Osteoblast (primary cell): ENCODE measurements around the gene AP1M2. TPM values are rescaled to one million over a fixed set of nuclear protein-coding genes. Genes with fewer than 3 reads are reported as not detected.
A peak's percentile ranks its signal among the peaks of the same experiment; 100 is the strongest.

ENCODE experiments used
- DNase-seq: peaks from one replicate; pipeline ENCODE4 v3.0.0; 2011; ENCODE audit warnings: low spot score, mixed read lengths; ENCODE audit not compliant: insufficient read length; ENCODE audit errors: missing footprints
- H2AFZ ChIP-seq: 2 replicates; pipeline ENCODE4 v1.6.0; 2011; ENCODE audit warnings: mild to moderate bottlenecking, low read length
- H3K27ac ChIP-seq: 2 replicates; pipeline ENCODE4 v1.5.1; 2011; ENCODE audit warnings: mild to moderate bottlenecking, low read depth, low read length, moderate library complexity
- H3K27me3 ChIP-seq: 2 replicates; pipeline ENCODE4 v1.6.0; 2012; ENCODE audit warnings: mild to moderate bottlenecking, control low read depth, inconsistent platforms, low read length, moderate library complexity; ENCODE audit not compliant: insufficient read depth
- H3K36me3 ChIP-seq: 2 replicates; pipeline ENCODE4 v1.5.1; 2011; ENCODE audit warnings: mild to moderate bottlenecking, low read length, control low read depth, moderate library complexity; ENCODE audit not compliant: insufficient read depth
- H3K4me1 ChIP-seq: 2 replicates; pipeline ENCODE4 v1.5.1; 2011; ENCODE audit warnings: mild to moderate bottlenecking, low read length, control low read depth, moderate library complexity; ENCODE audit not compliant: insufficient read depth
- H3K4me2 ChIP-seq: 2 replicates; pipeline ENCODE4 v1.6.0; 2011; ENCODE audit warnings: mild to moderate bottlenecking, low read length; ENCODE audit not compliant: insufficient read depth
- H3K4me3 ChIP-seq: fragments of 200-600 bp; sonication (generic); 3 replicates; pipeline ENCODE4 v1.5.1; 2012; ENCODE audit warnings: mild to moderate bottlenecking, low read length, inconsistent platforms; ENCODE audit not compliant: insufficient read depth
- H3K79me2 ChIP-seq: 2 replicates; pipeline ENCODE4 v1.6.0; 2012; ENCODE audit warnings: mild to moderate bottlenecking, low read length, control low read depth, inconsistent platforms; ENCODE audit not compliant: insufficient read depth
- H3K9me3 ChIP-seq: 2 replicates; pipeline ENCODE4 v1.5.1; 2011; ENCODE audit warnings: low read depth, low read length, control low read depth
- H4K20me1 ChIP-seq: 2 replicates; pipeline ENCODE4 v1.6.0; 2012; ENCODE audit warnings: mild to moderate bottlenecking, low read length, control low read depth; ENCODE audit not compliant: insufficient read depth
- CTCF ChIP-seq: IDR thresholded peaks from 2 replicates; pipeline ENCODE4 v1.5.1; 2011; ENCODE audit warnings: mild to moderate bottlenecking, low read depth, low read length, moderate library complexity; ENCODE audit errors: extremely low read depth
- total RNA-seq: library from RNA; depleted of rRNA; stranded (reverse); fragments of >200 nt; gene quantifications from 2 replicates; pipeline ENCODE4 v1.2.3, GENCODE V29; 2012

AP1M2 gene
- total RNA-seq, 1 donor: 0.72 TPM

DNA sequence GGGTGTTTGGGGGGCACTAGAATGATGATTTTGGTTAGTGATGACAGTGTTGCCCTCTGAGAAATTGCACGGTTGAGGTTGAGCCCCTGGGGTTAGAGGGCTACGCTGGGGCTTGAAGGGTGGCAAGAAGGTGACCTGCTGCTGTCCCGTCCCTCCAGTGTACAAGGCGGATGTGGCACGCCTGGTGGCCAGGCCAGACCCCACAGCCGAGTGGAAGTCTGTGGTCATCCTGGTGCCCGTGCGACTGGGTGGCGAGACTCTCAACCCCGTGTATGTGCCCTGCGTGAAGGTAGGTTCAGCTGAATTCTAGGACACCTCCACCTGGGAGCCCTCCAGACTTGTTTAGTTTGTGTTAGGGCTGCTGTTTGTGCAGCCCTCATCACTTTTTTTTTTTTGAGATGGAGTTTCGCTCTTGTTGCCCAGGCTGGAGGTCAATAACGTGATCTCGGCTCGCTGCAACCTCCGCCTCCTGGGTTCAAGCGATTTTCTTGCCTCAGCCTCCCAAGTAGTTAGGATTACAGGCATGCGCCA, 38.3 kb downstream of the AP1M2 start:
- Histone ChIP-seq H3K4me2 (no peak overlapping the region), H3K36me3 (peaks cover 25% of the 10 kb centered on the region)

DNA sequence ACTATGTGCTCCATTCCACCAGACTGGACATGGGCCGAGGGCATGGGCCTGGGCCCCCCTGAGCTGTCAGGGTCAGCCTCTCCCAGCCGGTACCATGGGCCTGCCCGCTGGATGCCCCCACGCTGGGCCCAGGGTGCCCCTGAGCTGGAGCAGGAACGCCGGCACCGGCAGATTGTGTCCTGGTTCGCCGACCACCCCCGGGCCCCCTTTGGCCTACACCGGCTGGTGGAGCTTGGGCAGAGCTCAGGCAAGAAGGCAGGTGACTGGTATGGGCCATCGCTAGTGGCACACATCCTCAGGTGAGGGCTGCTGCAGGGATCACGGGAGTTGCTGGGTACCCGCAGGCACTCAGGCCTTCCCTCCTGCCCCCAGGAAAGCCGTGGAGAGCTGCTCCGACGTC, 40.3 kb downstream of the AP1M2 start:
- Histone ChIP-seq H3K27ac (no peak overlapping the region), H3K36me3 (peaks cover 8% of the 10 kb centered on the region), H3K4me2 (no peak overlapping the region), H3K4me1 (peaks cover 8% of the 10 kb centered on the region), H2AFZ (no peak overlapping the region), H3K27me3 (no peaks in the 10 kb centered on the region), H3K79me2 (peaks cover 24% of the 10 kb centered on the region), H3K9me3 (no peaks in the 10 kb centered on the region), H4K20me1 (peaks cover 4% of the 10 kb centered on the region), H3K4me3 (no peak overlapping the region)
- DNase-seq: peak; percentile 37
- TF ChIP-seq CTCF: no peak

More for the DNA sequence above, 38.3 kb downstream of the AP1M2 start:
- H3K4me1 ChIP-seq: peaks cover 8% of the 10 kb centered on the region
- no peaks in the 10 kb centered on the region for H3K9me3 ChIP-seq
- H2AFZ ChIP-seq: no peak overlapping the region
- DNase-seq: no peak
- peaks cover 4% of the 10 kb centered on the region for H4K20me1 ChIP-seq
- H3K27ac ChIP-seq: no peak overlapping the region
- peaks cover 23% of the 10 kb centered on the region for H3K79me2 ChIP-seq
- no peak for TF ChIP-seq CTCF
- H3K27me3 ChIP-seq: no peaks in the 10 kb centered on the region
- H3K4me3 ChIP-seq: no peak overlapping the region

GRCh38 chr19:10544753-10545251, 42.3 kb downstream of the AP1M2 start:
- no peak for TF ChIP-seq CTCF
- DNase-seq: peak; percentile 66
- Histone ChIP-seq H3K27ac (no peak overlapping the region), H3K4me1 (peaks cover 8% of the 10 kb centered on the region), H3K79me2 (peaks cover 24% of the 10 kb centered on the region), H2AFZ (peak overlapping the region; percentile 81), H3K4me3 (peak overlapping the region; percentile 89), H4K20me1 (peaks cover 4% of the 10 kb centered on the region), H3K4me2 (peak overlapping the region; percentile 81), H3K36me3 (peaks cover 8% of the 10 kb centered on the region), H3K27me3 (no peaks in the 10 kb centered on the region), H3K9me3 (no peaks in the 10 kb centered on the region)

- Histone ChIP-seq H3K27ac (peak overlapping the region; percentile 61), H3K36me3 (peaks cover 8% of the 10 kb centered on the region), H3K4me1 (peaks cover 8% of the 10 kb centered on the region), H2AFZ (peak overlapping the region; percentile 81), H3K4me2 (peak overlapping the region; percentile 81), H3K79me2 (peaks cover 24% of the 10 kb centered on the region), H3K27me3 (no peaks in the 10 kb centered on the region), H4K20me1 (peaks cover 4% of the 10 kb centered on the region), H3K9me3 (no peaks in the 10 kb centered on the region), H3K4me3 (peak overlapping the region; percentile 89)
- DNase-seq: no peak
- no peak for TF ChIP-seq CTCF
These were observed 42.8 kb downstream of the AP1M2 start for GRCh38 chr19:10544242-10544752.
